OCI-LY3 (cell line): ENCODE data around the gene ARHGAP36.

Experiments
- CTCF ChIP-seq: fragments of 200-600, 300-600 bp; sonication (generic); IDR thresholded peaks from 2 replicates; pipeline ENCODE4 v1.5.1; 2014; ENCODE audit warnings: antibody characterized with exemption, low read length, low read depth
- EZH2phosphoT487 ChIP-seq: fragments of 200-600 bp; shearing (Covaris generic); IDR thresholded peaks from 2 replicates; pipeline ENCODE4 v1.6.1; 2018; ENCODE audit warnings: antibody characterized with exemption, mixed run types, low read depth

GRCh38 chrX:131054906-131055305, 3.2 kb upstream of the ARHGAP36 start:
- TF ChIP-seq CTCF: no peak
- no peak for TF ChIP-seq EZH2phosphoT487
